ENCODE results near the gene CDH20.

Gene CDH20

GRCh38 chr18:61474341-61474740, 141.1 kb downstream of the CDH20 start:
- H3K4me1 Mint-ChIP-seq (ENCODE audit: low read depth) = no peaks in the 10 kb centered on the region
- H3K36me3 Mint-ChIP-seq (ENCODE audit: low read depth) = no peaks in the 10 kb centered on the region
- H3K9me3 Mint-ChIP-seq = no peaks in the 10 kb centered on the region
- DNase-seq (ENCODE audit: low spot score) = no peak
- no peak overlapping the region for H3K27ac Mint-ChIP-seq
- H3K4me3 Mint-ChIP-seq = no peak overlapping the region
- no peaks in the 10 kb centered on the region for H3K27me3 Mint-ChIP-seq (ENCODE audit: low read depth)

- no peaks in the 10 kb centered on the region for H3K9me3 Mint-ChIP-seq
- H3K27me3 Mint-ChIP-seq (ENCODE audit: low read depth) = no peaks in the 10 kb centered on the region
- DNase-seq (ENCODE audit: low spot score) = no peak
- no peak overlapping the region for H3K4me3 Mint-ChIP-seq
- H3K27ac Mint-ChIP-seq = no peak overlapping the region
- H3K36me3 Mint-ChIP-seq (ENCODE audit: low read depth) = no peaks in the 10 kb centered on the region
- no peaks in the 10 kb centered on the region for H3K4me1 Mint-ChIP-seq (ENCODE audit: low read depth)
Observed at GRCh38 chr18:61474918-61475317, 141.7 kb downstream of the CDH20 start.

- no peak for DNase-seq (ENCODE audit: low spot score)
- no peaks in the 10 kb centered on the region for H3K27me3 Mint-ChIP-seq (ENCODE audit: low read depth)
- H3K4me3 Mint-ChIP-seq = no peak overlapping the region
- H3K36me3 Mint-ChIP-seq (ENCODE audit: low read depth) = no peaks in the 10 kb centered on the region
- no peaks in the 10 kb centered on the region for H3K9me3 Mint-ChIP-seq
- H3K27ac Mint-ChIP-seq = no peak overlapping the region
- no peaks in the 10 kb centered on the region for H3K4me1 Mint-ChIP-seq (ENCODE audit: low read depth)
Observed at GRCh38 chr18:61475931-61476330, 142.7 kb downstream of the CDH20 start.

GRCh38 chr18:61489334-61489733, 156.1 kb downstream of the CDH20 start:
- no peak overlapping the region for H3K27ac Mint-ChIP-seq
- no peaks in the 10 kb centered on the region for H3K27me3 Mint-ChIP-seq (ENCODE audit: low read depth)
- H3K36me3 Mint-ChIP-seq (ENCODE audit: low read depth) = no peaks in the 10 kb centered on the region
- H3K4me1 Mint-ChIP-seq (ENCODE audit: low read depth) = no peaks in the 10 kb centered on the region
- no peaks in the 10 kb centered on the region for H3K9me3 Mint-ChIP-seq
- DNase-seq (ENCODE audit: low spot score) = no peak
- no peak overlapping the region for H3K4me3 Mint-ChIP-seq

- Mint-ChIP-seq H3K27me3 (ENCODE audit: low read depth) (no peaks in the 10 kb centered on the region), H3K27ac (no peak overlapping the region)
Observed at GRCh38 chr18:61496374-61496773, 163.1 kb downstream of the CDH20 start.

GRCh38 chr18:61497422-61497821, 164.2 kb downstream of the CDH20 start:
- Mint-ChIP-seq H3K4me3 (no peak overlapping the region), H3K9me3 (no peaks in the 10 kb centered on the region), H3K27ac (no peak overlapping the region), H3K4me1 (ENCODE audit: low read depth) (no peaks in the 10 kb centered on the region), H3K27me3 (ENCODE audit: low read depth) (no peaks in the 10 kb centered on the region), H3K36me3 (ENCODE audit: low read depth) (no peaks in the 10 kb centered on the region)
- no peak for DNase-seq (ENCODE audit: low spot score)

More at GRCh38 chr18:61496374-61496773, 163.1 kb downstream of the CDH20 start:
- H3K4me3 Mint-ChIP-seq = no peak overlapping the region
- DNase-seq (ENCODE audit: low spot score) = no peak
- H3K36me3 Mint-ChIP-seq (ENCODE audit: low read depth) = no peaks in the 10 kb centered on the region
- no peaks in the 10 kb centered on the region for H3K9me3 Mint-ChIP-seq
- H3K4me1 Mint-ChIP-seq (ENCODE audit: low read depth) = no peaks in the 10 kb centered on the region

GRCh38 chr18:61502472-61502871, 169.2 kb downstream of the CDH20 start:
- Mint-ChIP-seq H3K9me3 (no peaks in the 10 kb centered on the region), H3K4me3 (no peak overlapping the region)
- DNase-seq (ENCODE audit: low spot score) = no peak

GRCh38 chr18:61503688-61504087, 170.5 kb downstream of the CDH20 start:
- no peak for DNase-seq (ENCODE audit: low spot score)
- H3K4me1 Mint-ChIP-seq (ENCODE audit: low read depth) = no peaks in the 10 kb centered on the region
- no peaks in the 10 kb centered on the region for H3K27me3 Mint-ChIP-seq (ENCODE audit: low read depth)
- no peaks in the 10 kb centered on the region for H3K9me3 Mint-ChIP-seq
- H3K27ac Mint-ChIP-seq = no peak overlapping the region
- H3K4me3 Mint-ChIP-seq = no peak overlapping the region
- no peaks in the 10 kb centered on the region for H3K36me3 Mint-ChIP-seq (ENCODE audit: low read depth)

More at GRCh38 chr18:61502472-61502871, 169.2 kb downstream of the CDH20 start:
- Mint-ChIP-seq H3K27ac (no peak overlapping the region), H3K4me1 (ENCODE audit: low read depth) (no peaks in the 10 kb centered on the region), H3K27me3 (ENCODE audit: low read depth) (no peaks in the 10 kb centered on the region), H3K36me3 (ENCODE audit: low read depth) (no peaks in the 10 kb centered on the region)

- Mint-ChIP-seq H3K4me3 (no peak overlapping the region), H3K27me3 (ENCODE audit: low read depth) (no peaks in the 10 kb centered on the region), H3K4me1 (ENCODE audit: low read depth) (no peaks in the 10 kb centered on the region), H3K36me3 (ENCODE audit: low read depth) (no peaks in the 10 kb centered on the region), H3K27ac (no peak overlapping the region), H3K9me3 (no peaks in the 10 kb centered on the region)
- no peak for DNase-seq (ENCODE audit: low spot score)
Observed at GRCh38 chr18:61528961-61529360, 195.7 kb downstream of the CDH20 start.

GRCh38 chr18:61530681-61531080, 197.5 kb downstream of the CDH20 start:
- no peak for DNase-seq (ENCODE audit: low spot score)
- no peaks in the 10 kb centered on the region for H3K9me3 Mint-ChIP-seq
- no peaks in the 10 kb centered on the region for H3K27me3 Mint-ChIP-seq (ENCODE audit: low read depth)
- no peaks in the 10 kb centered on the region for H3K36me3 Mint-ChIP-seq (ENCODE audit: low read depth)
- no peak overlapping the region for H3K4me3 Mint-ChIP-seq
- no peak overlapping the region for H3K27ac Mint-ChIP-seq
- H3K4me1 Mint-ChIP-seq (ENCODE audit: low read depth) = no peaks in the 10 kb centered on the region

- no peak for DNase-seq (ENCODE audit: low spot score)
- H3K27ac Mint-ChIP-seq = no peak overlapping the region
- no peaks in the 10 kb centered on the region for H3K9me3 Mint-ChIP-seq
- H3K36me3 Mint-ChIP-seq (ENCODE audit: low read depth) = no peaks in the 10 kb centered on the region
- no peaks in the 10 kb centered on the region for H3K4me1 Mint-ChIP-seq (ENCODE audit: low read depth)
- no peak overlapping the region for H3K4me3 Mint-ChIP-seq
- H3K27me3 Mint-ChIP-seq (ENCODE audit: low read depth) = no peaks in the 10 kb centered on the region
Observed at GRCh38 chr18:61531182-61531581, 198.0 kb downstream of the CDH20 start.

GRCh38 chr18:61531891-61532290, 198.7 kb downstream of the CDH20 start:
- Mint-ChIP-seq H3K4me3 (no peak overlapping the region), H3K27me3 (ENCODE audit: low read depth) (no peaks in the 10 kb centered on the region), H3K4me1 (ENCODE audit: low read depth) (no peaks in the 10 kb centered on the region), H3K9me3 (no peaks in the 10 kb centered on the region), H3K36me3 (ENCODE audit: low read depth) (no peaks in the 10 kb centered on the region), H3K27ac (no peak overlapping the region)
- no peak for DNase-seq (ENCODE audit: low spot score)

- Mint-ChIP-seq H3K36me3 (ENCODE audit: low read depth) (no peaks in the 10 kb centered on the region), H3K4me1 (ENCODE audit: low read depth) (no peaks in the 10 kb centered on the region), H3K27me3 (ENCODE audit: low read depth) (no peaks in the 10 kb centered on the region), H3K27ac (no peak overlapping the region), H3K9me3 (no peaks in the 10 kb centered on the region), H3K4me3 (no peak overlapping the region)
- no peak for DNase-seq (ENCODE audit: low spot score)
Observed at GRCh38 chr18:61535401-61535800, 202.2 kb downstream of the CDH20 start.

- Mint-ChIP-seq H3K27me3 (ENCODE audit: low read depth) (no peaks in the 10 kb centered on the region), H3K4me1 (ENCODE audit: low read depth) (no peaks in the 10 kb centered on the region), H3K27ac (no peak overlapping the region), H3K4me3 (no peak overlapping the region), H3K36me3 (ENCODE audit: low read depth) (no peaks in the 10 kb centered on the region), H3K9me3 (no peaks in the 10 kb centered on the region)
- DNase-seq (ENCODE audit: low spot score) = no peak
Observed at GRCh38 chr18:61541673-61542072, 208.4 kb downstream of the CDH20 start.

GRCh38 chr18:61542596-61542995, 209.4 kb downstream of the CDH20 start:
- no peak for DNase-seq (ENCODE audit: low spot score)
- no peaks in the 10 kb centered on the region for H3K4me1 Mint-ChIP-seq (ENCODE audit: low read depth)
- no peaks in the 10 kb centered on the region for H3K9me3 Mint-ChIP-seq
- no peaks in the 10 kb centered on the region for H3K27me3 Mint-ChIP-seq (ENCODE audit: low read depth)
- H3K36me3 Mint-ChIP-seq (ENCODE audit: low read depth) = no peaks in the 10 kb centered on the region
- no peak overlapping the region for H3K27ac Mint-ChIP-seq
- H3K4me3 Mint-ChIP-seq = no peak overlapping the region

Measured in T-helper 2 cell treated with Interferon-gamma antibody and Interleukin-4, amounts not matched to agents 5 μg/mL and 100 μg/mL, for 36 hours (primary cell).